ENCODE results near the gene LIG1. TPM values are rescaled to one million over a fixed set of nuclear protein-coding genes. Genes with fewer than 3 reads are reported as not detected.

LIG1 gene
- total and polyA plus RNA-seq, 9 of the 15 experiments (the other 6 are each of a cell fraction or from before 2014, with no cell fraction given) = 9.6 to 114 (median 71.1) TPM

DNA sequence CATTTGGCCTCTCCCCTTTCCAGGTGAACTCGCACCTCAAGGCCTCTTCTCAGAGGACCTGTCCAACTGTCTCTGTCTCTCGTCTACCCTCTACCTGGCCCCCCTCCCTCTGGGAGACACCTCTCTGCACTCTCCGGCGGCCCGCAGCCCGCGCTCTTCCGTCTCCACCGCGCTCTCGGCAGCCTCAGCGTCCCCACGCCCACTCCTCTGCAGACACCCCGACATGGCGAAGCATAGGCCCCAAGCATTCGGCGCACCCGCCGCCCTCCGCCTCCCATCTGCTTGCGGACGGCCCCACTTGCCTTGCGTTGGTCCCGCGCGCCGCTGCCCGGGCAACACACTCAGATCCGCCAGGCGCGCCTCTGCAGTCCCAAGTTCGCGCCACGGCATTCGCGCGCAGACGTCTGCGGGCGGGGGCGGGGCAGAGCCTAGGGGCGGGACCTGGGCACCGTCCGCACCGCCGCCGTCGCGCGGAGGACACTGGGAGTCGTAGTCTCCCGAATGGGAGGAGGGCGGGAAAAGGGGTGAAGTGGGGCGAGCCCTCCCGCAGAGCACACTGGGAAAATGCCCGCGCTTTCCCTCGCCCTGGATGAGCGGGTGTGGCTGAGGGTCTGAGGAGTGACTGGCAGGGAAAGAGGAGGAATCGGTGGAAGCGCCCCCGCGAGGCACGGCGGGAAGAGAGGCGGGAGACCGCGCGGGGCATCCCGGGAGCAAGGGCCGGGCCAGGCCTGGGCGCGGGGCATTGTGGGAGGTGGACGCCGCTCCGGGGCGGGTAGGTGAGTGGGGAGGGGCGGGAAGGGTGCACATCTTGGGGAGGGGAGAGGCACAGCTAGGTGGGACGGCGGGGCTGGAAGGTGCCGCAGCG, at the start of gene LIG1, which contains the start of gene ZSWIM9 (continued):
- TF ChIP-seq PCBP2 (IDR thresholded peaks at IDR 0.05; ENCODE audit: low read depth, low read length, poor library complexity, severe bottlenecking) (no peak), MYC (IDR thresholded peaks at IDR 0.05; ENCODE audit: low read depth, low read length) (no peak; the same call in 1 of the 2 replicates), MYC (CRISPR knock-in tag; IDR thresholded peaks at IDR 0.05; ENCODE audit: borderline replicate concordance, low read depth) (no peak), ZNF146 (CRISPR knock-in tag; IDR thresholded peaks at IDR 0.05; ENCODE audit: unreplicated experiment) (no peak), HMG20A (CRISPR knock-in tag; conservative IDR thresholded peaks at IDR 0.05) (no peak), NFATC3 (IDR thresholded peaks at IDR 0.05) (no peak), ZNF586 (CRISPR knock-in tag; conservative IDR thresholded peaks at IDR 0.05) (no peak), RREB1 (CRISPR knock-in tag; IDR thresholded peaks at IDR 0.05) (no peak)
- TF ChIP-seq, protein P1, sequence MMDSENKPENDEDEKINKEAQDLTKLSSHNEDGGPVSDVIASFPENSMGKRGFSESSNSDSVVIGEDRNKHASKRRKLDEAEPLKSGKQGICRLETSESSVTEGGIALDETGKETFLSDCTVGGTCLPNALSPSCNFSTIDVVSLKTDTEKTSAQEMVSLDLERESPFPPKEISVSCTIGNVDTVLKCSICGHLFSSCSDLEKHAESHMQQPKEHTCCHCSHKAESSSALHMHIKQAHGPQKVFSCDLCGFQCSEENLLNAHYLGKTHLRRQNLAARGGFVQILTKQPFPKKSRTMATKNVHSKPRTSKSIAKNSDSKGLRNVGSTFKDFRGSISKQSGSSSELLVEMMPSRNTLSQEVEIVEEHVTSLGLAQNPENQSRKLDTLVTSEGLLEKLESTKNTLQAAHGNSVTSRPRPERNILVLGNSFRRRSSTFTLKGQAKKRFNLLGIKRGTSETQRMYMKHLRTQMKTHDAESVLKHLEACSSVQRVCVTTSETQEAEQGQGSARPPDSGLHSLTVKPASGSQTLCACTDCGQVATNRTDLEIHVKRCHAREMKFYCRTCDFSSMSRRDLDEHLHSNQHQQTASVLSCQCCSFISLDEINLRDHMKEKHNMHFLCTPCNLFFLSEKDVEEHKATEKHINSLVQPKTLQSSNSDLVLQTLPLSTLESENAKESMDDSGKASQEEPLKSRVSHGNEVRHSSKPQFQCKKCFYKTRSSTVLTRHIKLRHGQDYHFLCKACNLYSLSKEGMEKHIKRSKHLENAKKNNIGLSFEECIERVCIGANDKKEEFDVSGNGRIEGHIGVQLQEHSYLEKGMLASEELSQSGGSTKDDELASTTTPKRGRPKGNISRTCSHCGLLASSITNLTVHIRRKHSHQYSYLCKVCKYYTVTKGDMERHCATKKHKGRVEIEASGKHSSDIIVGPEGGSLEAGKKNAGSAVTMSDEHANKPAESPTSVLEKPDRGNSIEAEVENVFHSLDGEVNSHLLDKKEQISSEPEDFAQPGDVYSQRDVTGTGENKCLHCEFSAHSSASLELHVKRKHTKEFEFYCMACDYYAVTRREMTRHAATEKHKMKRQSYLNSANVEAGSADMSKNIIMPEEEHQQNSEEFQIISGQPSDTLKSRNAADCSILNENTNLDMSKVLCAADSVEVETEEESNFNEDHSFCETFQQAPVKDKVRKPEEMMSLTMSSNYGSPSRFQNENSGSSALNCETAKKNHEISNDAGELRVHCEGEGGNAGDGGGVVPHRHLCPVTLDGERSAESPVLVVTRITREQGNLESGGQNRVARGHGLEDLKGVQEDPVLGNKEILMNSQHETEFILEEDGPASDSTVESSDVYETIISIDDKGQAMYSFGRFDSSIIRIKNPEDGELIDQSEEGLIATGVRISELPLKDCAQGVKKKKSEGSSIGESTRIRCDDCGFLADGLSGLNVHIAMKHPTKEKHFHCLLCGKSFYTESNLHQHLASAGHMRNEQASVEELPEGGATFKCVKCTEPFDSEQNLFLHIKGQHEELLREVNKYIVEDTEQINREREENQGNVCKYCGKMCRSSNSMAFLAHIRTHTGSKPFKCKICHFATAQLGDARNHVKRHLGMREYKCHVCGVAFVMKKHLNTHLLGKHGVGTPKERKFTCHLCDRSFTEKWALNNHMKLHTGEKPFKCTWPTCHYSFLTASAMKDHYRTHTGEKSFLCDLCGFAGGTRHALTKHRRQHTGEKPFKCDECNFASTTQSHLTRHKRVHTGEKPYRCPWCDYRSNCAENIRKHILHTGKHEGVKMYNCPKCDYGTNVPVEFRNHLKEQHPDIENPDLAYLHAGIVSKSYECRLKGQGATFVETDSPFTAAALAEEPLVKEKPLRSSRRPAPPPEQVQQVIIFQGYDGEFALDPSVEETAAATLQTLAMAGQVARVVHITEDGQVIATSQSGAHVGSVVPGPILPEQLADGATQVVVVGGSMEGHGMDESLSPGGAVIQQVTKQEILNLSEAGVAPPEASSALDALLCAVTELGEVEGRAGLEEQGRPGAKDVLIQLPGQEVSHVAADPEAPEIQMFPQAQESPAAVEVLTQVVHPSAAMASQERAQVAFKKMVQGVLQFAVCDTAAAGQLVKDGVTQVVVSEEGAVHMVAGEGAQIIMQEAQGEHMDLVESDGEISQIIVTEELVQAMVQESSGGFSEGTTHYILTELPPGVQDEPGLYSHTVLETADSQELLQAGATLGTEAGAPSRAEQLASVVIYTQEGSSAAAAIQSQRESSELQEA (IDR thresholded peaks at IDR 0.05; ENCODE audit: low read depth) = no peak
- TF ChIP-seq, protein P2, sequence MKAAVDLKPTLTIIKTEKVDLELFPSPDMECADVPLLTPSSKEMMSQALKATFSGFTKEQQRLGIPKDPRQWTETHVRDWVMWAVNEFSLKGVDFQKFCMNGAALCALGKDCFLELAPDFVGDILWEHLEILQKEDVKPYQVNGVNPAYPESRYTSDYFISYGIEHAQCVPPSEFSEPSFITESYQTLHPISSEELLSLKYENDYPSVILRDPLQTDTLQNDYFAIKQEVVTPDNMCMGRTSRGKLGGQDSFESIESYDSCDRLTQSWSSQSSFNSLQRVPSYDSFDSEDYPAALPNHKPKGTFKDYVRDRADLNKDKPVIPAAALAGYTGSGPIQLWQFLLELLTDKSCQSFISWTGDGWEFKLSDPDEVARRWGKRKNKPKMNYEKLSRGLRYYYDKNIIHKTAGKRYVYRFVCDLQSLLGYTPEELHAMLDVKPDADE (conservative IDR thresholded peaks at IDR 0.05; ENCODE audit: control insufficient read depth, low read depth, low read length) = peak; percentile 90; the same call in 1 of the 2 replicates

Data from K562 (cell line).